H1 (cell line): Measurements from ENCODE around the gene CCDC14.
"Not testable (repeated sequence)": the region's sequence is repeated elsewhere in the genome, so short reads cannot be mapped to it uniquely, and the experiment has no call there.

Experiments
- POLR2A ChIP-seq, 2 experiments: IDR thresholded peaks; 1 replicate in 1 of 2; 2 replicates in 1 of 2; pipeline ENCODE4 v1.6.1; 2011; ENCODE audit warnings: low read depth in 2 of 2, low read length in 2 of 2, mild to moderate bottlenecking in 2 of 2; ENCODE audit errors: control extremely low read depth in 1 of 2
- POLR2AphosphoS5 ChIP-seq: IDR thresholded peaks from 2 replicates; pipeline ENCODE4 v1.6.1; 2011; ENCODE audit warnings: low read depth, low read length
- RXRA ChIP-seq: IDR thresholded peaks from 2 replicates; pipeline ENCODE4 v1.6.1; 2011; ENCODE audit warnings: low read depth, mild to moderate bottlenecking, low read length, moderate library complexity; ENCODE audit not compliant: insufficient read depth
- ZNF274 ChIP-seq: IDR thresholded peaks from 2 replicates; pipeline ENCODE4 v1.7.0; 2012; ENCODE audit warnings: low read length, borderline replicate concordance; ENCODE audit errors: extremely low read depth
- TF ChIP-seq, protein P1 (sequence below), 3 experiments: IDR thresholded peaks; 1 replicate in 2 of 3; 2 replicates in 1 of 3; pipeline versions ENCODE4 v1.5.1 to v1.6.1; 2011; ENCODE audit warnings: low read length in 3 of 3, mild to moderate bottlenecking in 3 of 3, inconsistent platforms in 2 of 3, low read depth in 1 of 3, moderate library complexity in 1 of 3; ENCODE audit not compliant: insufficient read depth in 1 of 3; ENCODE audit errors: control extremely low read depth in 1 of 3

DNA sequence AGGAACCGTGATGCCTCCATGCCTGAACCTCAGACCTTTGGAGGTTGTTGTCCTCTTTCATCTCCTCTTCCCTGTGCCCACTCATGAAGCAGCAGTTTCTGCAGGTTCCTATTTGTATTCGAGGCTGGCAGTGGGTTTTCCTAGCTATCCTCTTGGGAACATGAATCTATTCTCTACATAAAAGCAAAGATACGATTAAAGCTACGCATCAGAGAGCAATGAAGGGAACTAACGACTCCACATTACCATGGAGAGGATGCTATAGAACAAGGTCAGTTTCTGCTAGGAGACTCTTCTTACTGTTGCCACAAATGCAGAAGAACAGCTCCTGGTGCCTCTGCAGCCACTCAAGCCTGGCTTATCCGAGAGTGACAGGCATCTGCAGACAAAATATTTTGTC is 40.3 kb upstream of the CCDC14 start:
- TF ChIP-seq RXRA; POLR2AphosphoS5; POLR2A (IDR thresholded peaks at IDR 0.05; ENCODE audit: control extremely low read depth in 1 of 2, low read depth in 2 of 2, low read length in 2 of 2); ZNF274: not testable (repeated sequence)
- TF ChIP-seq, protein P1, sequence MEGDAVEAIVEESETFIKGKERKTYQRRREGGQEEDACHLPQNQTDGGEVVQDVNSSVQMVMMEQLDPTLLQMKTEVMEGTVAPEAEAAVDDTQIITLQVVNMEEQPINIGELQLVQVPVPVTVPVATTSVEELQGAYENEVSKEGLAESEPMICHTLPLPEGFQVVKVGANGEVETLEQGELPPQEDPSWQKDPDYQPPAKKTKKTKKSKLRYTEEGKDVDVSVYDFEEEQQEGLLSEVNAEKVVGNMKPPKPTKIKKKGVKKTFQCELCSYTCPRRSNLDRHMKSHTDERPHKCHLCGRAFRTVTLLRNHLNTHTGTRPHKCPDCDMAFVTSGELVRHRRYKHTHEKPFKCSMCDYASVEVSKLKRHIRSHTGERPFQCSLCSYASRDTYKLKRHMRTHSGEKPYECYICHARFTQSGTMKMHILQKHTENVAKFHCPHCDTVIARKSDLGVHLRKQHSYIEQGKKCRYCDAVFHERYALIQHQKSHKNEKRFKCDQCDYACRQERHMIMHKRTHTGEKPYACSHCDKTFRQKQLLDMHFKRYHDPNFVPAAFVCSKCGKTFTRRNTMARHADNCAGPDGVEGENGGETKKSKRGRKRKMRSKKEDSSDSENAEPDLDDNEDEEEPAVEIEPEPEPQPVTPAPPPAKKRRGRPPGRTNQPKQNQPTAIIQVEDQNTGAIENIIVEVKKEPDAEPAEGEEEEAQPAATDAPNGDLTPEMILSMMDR (IDR thresholded peaks at IDR 0.05; ENCODE audit: control extremely low read depth in 1 of 3, insufficient read depth in 1 of 3, low read depth in 1 of 3, low read length in 3 of 3) = not testable (repeated sequence)
